Stromal cell of bone marrow (primary cell): ENCODE results near the gene GAB2.
"Not testable (repeated sequence)": the region's sequence is repeated elsewhere in the genome, so short reads cannot be mapped to it uniquely, and the experiment has no call there.

Experiments
- DNase-seq: peaks from one replicate; pipeline ENCODE4 v3.0.0-alpha.2; 2012; ENCODE audit warnings: low read depth

GAB2 gene, protein sequence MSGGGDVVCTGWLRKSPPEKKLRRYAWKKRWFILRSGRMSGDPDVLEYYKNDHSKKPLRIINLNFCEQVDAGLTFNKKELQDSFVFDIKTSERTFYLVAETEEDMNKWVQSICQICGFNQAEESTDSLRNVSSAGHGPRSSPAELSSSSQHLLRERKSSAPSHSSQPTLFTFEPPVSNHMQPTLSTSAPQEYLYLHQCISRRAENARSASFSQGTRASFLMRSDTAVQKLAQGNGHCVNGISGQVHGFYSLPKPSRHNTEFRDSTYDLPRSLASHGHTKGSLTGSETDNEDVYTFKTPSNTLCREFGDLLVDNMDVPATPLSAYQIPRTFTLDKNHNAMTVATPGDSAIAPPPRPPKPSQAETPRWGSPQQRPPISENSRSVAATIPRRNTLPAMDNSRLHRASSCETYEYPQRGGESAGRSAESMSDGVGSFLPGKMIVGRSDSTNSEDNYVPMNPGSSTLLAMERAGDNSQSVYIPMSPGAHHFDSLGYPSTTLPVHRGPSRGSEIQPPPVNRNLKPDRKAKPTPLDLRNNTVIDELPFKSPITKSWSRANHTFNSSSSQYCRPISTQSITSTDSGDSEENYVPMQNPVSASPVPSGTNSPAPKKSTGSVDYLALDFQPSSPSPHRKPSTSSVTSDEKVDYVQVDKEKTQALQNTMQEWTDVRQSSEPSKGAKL

DNA sequence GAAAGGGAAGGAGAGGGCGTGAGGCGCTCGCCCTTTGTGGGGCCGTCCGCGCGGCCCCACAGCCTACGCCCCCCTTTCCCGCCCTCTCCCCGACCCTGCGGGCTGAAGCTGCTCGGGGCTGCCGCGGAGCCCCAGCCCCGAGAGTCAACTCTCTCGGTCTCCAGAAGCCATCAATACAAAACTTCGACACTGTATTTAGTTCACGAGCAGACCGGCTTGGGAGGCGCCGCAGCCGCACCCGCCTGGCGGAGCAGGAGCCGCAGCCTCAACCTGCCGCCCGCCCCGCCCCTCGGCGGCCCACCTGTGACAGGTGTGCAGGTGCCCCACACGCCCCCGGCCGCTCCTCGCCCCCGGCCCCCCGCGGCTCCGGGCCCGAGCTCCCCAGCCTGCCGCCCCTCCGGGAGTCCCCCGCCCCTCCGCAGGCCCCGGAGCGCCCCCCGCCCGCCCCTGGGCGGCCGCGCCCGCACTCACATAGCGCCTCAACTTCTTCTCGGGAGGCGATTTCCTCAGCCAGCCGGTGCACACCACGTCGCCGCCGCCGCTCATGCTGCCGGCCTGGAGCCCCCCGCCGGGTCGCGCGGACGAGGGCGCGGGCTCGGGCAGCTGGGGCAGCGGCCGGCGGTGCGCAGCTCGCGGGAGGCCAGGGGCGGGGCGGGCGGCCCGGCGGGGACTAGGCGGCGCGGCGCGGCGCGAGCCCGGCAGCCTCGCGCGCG lies at the start of gene GAB2:
Gene GAB2 (minus strand): TSS at position 646 of the 713 bp plus-strand sequence. CDS start 100 bp downstream, at position 546.
- DNase-seq = no peak

DNA sequence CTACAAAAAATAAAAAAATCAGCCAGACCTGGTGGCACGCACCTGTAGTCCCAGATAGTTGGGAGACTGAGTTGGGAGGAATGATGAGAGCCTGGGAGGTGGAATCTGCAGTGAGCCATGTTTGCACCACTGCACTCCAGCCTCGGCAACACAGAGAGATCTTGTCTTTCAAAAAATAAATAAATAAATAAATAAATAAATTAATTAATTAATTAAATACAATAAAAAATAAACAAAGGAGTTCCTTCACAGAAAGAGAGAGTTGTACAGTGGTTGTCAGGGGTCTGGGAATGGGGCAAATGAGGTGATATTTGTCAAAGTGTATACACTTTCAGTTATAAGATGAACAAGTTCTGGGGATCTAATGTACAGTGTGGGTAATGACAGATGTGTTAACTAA lies 49.8 kb upstream of the GAB2 start:
- no peak for DNase-seq

DNA sequence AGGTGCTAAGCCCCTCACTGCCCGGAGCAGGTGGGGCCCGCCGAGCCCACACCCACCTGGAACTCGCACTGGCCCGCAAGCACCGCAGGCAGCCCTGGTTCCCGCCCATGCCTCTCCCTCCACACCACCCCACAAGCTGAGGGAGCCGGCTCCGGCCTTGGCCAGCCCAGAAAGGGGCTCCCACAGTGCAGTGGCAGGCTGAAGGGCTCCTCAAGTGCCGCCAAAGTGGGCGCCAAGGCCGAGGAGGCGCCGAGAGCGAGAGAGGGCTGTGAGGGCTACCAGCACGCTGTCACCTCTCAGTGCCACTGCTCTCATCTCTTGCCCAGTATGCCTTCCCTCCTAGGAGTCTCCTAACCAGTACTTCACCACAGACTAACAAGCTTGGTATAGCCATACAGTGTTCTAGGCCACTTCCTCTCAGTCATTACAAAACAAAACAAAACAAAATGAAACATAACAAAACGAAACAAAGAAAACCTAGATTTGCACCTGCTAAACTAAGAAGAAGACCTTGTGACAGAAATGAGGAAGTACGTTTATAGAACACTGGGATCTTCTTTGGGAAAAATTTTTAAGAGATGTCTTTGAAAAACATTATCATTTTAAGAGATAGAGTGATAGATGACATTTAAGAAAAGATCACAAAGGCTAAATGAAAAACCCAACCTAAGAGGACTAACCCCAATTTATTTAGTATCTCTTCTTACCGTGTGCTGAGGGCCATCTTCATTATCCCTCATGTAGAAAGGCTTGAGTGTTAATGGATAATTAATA lies 47.7 kb upstream of the GAB2 start:
- no peak for DNase-seq

DNA sequence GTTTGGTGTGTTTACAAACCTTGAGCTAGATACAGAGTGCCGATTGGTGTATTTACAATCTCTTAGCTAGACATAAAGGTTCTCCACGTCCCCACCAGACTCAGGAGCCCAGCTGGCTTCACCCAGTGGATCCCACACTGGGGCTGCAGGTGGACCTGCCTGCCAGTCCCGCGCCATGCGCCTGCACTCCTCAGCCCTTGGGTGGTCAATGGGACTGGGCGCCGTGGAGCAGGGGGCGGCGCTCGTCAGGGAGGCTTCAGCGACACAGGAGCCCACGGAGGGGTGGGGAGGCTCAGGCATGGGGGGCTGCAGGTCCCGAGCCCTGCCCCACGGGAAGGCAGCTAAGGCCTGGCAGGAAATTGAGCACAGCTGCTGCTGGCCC lies 47.2 kb upstream of the GAB2 start:
- not testable (repeated sequence) for DNase-seq

DNA sequence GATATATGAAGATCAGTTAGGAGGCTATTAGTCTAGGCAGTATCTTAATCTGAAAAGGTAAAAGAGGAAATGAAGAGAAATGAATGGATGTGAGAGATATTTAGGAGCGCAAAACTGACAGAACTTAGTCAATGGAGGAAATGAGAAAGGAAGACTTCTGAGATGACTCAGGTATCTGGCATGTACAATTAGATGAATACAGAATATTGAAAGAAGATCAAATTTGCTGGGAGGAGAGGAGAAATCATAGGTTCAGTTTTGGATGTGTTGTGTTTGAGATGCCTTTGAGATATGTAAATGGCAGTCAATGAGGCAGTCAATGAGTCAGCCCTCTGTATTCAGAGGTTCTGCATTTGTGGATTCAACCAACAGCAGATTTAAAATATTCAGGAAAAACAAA lies 42.9 kb upstream of the GAB2 start:
- peak; percentile 29 for DNase-seq

DNA sequence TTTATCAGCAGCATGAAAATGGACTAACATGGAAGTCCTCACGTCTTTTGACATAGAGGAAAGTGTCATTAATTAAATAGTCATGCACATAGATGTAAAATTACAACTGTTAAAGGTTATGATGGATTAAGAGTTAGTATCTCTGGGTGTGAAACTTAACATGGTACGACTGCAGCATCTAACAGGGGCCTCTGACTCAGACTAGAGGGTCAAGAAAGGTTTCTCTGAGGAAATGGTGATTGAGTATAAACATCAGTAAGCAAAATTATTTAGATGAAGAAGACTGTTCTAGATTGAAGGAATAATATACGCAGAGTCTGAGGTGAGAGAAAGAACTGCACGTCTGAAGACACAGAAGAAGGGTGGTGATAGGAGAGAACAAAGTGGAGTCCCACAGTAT lies 42.1 kb upstream of the GAB2 start:
- no peak for DNase-seq

DNA sequence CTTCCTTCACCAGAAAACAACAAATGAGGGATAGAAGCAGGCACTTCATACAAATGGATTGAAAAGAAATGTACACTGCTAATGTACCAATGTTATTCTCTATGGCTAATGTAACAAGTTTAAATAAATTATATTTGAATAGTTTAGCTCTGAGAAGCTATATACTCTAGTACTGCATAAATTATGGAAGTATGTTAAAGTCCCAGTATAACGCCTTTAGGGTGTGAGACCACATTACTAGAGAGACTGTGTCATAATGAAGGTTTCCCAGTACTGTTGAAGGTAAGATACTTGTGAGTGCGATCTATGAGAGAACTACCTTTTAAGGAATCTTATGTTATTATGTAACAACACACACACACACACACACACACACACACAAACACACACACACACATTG lies 39.8 kb upstream of the GAB2 start:
- no peak for DNase-seq

DNA sequence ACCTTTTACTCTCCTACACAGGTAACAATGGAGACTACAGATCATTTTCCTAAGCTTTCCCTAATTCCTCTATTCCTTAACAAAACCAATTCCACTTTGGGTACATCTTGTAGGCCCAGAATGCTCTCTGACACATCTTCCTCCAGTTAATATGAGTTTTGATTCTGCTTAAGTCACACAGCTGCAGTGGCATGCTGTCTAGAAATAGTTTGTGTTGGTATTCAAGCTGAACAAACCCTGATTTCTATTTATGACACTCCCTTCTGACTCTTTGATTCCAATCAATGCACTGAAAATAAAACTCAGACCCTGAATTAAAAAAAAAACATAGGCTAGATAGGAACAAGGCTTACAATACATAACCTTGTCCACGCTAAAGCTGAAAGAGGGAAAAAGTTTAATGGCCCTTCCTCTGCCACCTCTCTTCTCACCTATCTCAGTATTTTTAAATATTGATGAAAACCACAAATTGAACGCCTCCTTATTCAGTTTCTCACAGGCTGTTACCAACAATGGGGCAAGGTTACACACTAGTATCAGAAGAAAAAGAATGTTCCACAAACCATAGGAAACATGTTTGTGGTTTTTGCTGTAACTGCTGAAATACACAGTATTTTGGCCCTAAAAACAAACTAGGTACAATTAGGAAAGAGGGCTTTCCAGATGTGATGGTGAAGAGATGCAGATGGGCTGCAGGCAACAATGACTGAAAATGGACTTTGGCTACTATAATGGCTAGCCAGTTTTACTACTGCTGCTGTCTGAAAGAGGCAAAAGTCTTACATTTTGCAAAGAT lies 35.7 kb upstream of the GAB2 start:
- DNase-seq = no peak

DNA sequence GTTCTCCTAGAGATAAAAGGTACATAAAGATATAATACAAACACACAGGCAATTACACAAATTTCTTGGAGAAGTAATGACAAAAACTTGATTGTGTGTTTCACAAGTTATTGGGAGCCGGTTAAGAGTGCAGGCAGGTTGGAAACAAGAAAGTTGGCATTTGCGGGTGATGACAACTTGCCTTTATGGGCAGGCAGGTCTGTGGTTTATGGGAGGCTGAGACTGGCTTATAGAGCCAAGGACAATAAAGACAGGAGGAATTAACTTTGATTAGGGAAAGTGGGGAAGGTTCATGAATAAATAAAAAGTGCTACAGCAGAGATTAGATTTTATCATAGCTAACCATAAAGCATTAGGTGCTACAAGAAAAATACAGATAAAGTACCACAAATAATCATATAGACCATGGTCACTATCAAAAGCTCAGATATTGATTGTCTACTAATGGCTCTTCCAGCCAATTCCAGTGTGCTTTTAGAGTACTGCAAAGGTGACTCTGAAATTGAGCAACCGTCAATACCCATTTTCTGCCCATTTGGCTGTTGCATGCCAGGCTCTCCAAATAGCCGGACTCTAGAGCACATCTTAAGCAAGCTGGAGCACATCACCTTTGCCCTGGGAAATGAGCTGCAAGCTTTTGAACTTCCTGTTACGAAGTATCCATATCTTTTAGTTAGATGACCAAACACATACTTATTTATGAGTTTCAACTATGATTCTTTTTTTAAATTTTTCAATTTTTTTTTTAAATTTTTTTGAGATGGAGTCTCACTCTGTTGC lies 33.9 kb upstream of the GAB2 start:
- no peak for DNase-seq

DNA sequence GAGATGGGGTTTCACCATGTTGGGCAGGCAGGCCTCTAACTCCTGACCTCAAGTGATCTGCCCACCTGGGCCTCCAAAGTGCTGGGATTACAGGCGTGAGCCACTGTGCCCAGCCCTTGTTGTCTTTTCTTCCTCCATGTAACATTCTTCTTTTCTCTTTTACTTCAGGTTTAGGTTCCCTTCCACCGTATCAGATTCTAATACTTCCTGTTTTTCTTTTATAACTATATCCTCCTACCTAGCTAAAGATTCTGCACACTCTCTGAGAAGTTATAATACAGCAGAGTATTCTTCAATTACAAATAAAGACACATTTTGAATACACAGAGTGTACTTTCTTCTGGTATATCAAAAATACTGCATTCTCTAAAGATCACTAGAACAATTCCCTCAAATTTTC lies 33.2 kb upstream of the GAB2 start:
- no peak for DNase-seq

DNA sequence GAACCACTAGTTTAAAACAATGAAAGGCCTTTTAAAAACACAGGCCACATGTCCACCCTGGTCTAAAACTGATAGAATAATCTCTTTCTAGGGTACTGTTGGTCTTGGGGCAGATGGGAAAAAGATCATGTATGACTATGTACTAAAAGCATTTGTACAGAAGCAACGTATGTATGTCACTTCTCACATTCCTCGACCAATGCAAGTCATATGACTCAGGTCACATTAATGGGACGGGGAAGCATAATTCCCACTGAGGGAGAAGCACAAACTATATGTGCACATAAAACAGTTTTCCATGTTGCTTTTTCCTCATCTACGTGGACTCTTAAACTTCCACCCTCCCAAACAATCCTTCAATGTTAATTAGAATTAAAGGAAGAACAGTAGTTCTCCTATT lies 32.2 kb upstream of the GAB2 start:
- DNase-seq = no peak

DNA sequence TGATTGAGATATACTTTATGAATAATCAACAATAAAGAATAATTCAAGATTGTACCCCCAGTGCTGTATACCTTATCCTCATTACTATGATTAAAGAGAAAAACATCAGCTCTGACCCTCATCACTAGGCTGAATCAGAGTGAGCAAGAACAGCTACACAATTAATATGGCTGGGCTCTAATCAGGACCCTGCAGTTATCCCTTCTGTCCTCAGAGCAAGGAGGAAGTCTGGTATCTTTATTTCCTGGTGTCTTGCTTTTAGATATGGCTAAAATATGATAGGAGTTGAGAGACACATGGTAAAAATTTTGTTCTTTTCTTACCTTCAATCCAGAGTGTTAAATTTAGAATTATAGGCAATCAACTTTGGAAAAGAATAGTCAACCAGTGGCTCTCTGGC lies 28.6 kb upstream of the GAB2 start:
- no peak for DNase-seq

DNA sequence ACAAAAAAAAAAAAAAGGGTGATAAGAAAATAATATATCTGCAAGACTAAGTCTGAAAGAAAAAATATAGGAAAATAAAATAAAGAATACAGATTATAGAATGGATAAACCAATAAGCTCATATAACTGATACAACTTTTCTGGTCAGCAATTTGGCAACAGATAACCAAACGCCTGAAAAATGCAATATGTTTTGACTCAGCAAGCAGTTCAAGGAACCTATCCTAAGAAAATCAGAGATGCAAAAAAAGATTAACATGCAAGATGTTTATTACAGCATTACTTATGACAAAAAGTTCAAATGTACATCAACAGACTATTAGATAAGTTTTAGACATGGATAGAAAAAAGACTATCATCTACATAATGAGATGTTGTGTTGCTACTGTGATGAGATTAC lies 27.1 kb upstream of the GAB2 start:
- DNase-seq = no peak

DNA sequence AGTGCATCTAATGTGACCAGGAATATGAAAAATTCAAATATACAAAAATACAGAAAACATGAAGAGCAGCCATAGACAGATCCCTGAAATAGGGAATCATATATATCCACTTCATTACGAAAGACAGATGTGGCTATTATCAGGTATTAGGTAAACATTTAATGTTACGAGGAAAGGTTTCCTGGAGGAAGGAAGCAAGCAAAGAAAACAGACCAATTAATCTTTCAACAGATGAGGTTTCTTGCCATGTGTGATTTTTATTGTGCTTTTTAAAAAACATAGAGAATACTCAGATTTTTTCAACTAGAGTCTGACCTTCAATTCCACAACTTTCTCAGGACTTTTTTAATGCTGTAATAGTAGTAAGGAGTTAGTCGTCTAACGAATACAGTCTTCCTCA lies 24.3 kb upstream of the GAB2 start:
- DNase-seq = no peak

DNA sequence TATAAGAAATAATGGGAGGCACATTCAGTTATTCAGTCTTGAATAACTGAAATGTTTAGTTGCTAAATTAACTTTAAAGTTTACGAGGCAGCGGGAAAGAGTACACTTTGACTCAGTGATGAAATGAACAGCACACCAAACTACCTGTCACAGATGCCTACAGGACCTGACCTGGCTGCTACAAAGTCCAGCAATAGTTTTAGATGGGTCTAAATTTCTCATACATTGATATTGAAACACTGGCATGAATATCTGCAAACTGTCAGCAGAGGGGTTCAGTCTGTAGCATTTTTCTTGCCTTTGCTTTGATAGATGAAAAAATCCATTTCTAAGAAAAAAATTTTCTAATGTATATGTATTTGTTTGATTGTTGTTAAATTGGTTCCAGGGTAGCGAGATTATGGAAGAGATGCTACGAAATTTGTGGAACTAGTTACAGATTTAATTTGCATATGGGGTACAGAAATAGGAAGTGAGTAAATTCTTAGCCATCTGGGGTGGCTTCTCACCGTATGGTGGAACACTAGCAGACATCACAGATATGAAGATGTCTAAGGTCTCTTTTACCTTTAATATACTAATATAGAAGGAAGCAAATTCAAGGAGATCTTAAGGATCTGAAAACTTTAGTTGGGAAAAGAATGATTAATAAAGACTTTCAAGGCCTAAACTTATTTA lies 20.8 kb upstream of the GAB2 start:
- no peak for DNase-seq

DNA sequence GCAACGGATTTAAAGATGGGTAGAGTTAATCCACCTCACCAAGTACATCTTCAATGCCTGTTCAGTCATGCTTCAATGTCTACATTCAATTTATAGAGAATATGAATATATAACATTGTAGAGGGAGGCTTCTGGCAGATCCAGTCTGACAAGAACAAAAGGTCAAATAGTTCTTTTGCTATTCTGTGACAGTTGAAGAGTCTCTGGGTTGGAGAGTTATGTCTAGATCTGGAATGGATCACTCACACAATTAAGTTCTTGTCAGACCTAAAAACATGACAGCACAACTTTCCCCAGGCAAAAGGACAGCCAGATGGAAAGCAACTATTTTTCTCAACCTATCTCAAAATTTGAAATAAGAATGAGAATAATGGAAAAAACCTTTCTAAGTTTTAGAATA lies 15.3 kb upstream of the GAB2 start:
- no peak for DNase-seq

DNA sequence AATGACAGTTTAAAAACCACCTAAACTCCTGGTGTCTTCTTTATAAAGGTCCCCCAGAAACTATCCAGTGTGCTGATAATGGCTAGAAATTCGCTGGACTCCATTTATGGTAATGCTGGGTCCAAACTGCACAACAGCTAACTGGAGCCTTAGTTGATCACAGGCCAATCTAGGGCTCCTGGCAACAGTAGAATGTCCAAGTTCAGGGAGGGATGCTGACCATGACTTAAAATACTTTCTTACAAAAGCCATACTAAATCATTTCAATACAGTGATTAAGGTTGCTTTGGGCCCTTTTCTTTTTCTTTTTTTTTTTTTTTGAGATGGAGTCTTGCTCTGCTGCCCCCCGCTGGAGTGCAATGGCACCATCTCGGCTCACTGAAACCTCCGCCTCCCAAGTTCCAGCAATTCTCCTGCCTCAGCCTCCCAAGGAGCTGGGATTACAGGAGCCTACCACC lies 14.5 kb upstream of the GAB2 start:
- no peak for DNase-seq

DNA sequence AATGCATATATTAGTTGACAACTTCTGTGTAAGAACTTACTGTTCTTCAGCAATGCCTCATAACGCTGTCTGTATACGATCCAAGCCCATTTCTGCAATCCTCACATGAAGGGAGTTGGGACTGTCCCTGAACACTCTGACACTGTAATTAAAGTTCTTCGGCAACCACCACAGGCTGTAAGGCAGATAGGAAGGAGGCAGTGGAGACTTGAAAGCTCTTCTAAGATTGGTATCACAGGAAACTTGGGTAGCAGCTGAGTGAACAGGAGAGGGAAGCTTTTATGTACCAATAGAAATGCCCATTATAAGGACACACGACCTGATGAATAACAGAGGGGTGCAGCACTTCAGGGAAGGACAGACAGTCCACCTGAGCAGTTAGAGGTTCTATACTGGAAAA lies 12.0 kb upstream of the GAB2 start:
- no peak for DNase-seq

DNA sequence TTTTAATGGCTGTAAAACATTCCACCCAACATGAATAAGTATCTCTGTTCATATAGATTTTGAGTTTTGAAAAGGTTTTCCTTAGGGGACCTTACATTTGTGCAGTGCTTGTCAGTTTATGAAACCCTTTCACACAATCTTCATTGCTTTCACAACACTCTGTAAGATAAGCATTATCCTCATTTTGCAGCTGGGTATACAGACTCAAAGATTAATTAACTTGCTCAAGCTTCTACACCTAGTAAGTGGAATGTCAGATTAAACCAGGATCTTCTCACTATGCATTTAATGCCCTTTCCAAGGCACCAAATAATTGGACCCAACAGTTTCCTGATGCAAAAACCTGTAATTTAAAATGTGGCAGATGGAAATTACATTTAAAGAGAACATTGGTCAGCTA lies 11.6 kb upstream of the GAB2 start:
- DNase-seq = no peak

DNA sequence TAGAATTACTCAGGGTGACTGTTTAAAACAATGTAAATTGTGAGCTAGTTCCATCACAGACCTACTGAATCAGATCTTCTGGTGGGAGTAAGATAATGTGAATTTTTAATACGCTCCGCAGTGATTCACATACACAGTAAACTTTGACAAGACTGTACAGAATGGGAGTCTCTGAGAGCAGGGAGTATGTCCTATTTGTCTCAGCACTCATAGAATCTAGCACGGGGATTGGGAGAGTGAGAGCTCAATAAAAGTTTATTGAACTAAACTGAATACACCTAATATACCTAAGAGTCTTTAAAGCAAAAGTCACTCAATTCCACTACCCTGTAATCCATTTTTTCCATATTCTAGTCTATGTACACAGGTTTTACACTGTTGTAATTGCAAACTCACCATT lies 11.2 kb upstream of the GAB2 start:
- DNase-seq = no peak
